Neural cell (in vitro differentiated cells): ENCODE results near the gene ANK2. TPM values are rescaled to one million over a fixed set of nuclear protein-coding genes. Genes with fewer than 3 reads are reported as not detected.

Experiments
- H2AFZ ChIP-seq: fragments of 200-600, 300-800 bp; sonication (generic), shearing (Covaris generic); 2 replicates; pipeline ENCODE4 v1.6.0; 2014; ENCODE audit warnings: low read depth, mild to moderate bottlenecking, antibody characterized with exemption, low read length, moderate library complexity
- H3F3A ChIP-seq: fragments of 200-600 bp; shearing (Covaris generic); 2 replicates; pipeline ENCODE4 v1.6.1; 2016; ENCODE audit warnings: mild to moderate bottlenecking, moderate library complexity, mixed read lengths, antibody characterized with exemption, low read length; ENCODE audit not compliant: insufficient read depth, poor library complexity, severe bottlenecking
- H3K27ac ChIP-seq: fragments of 200-600, 300-800 bp; sonication (generic), shearing (Covaris generic); 2 replicates; pipeline ENCODE4 v1.5.1; 2014; ENCODE audit warnings: mild to moderate bottlenecking, low read length, moderate library complexity
- H3K27me3 ChIP-seq: fragments of 300-800, 200-600 bp; sonication (generic), shearing (Covaris generic); 2 replicates; pipeline ENCODE4 v1.6.0; 2014; ENCODE audit warnings: mild to moderate bottlenecking, low read depth, low read length, moderate library complexity; ENCODE audit not compliant: insufficient read depth
- H3K36me3 ChIP-seq: fragments of 300-800, 200-600 bp; sonication (generic), shearing (Covaris generic); 2 replicates; pipeline ENCODE4 v1.5.1; 2014; ENCODE audit warnings: mild to moderate bottlenecking, antibody characterized with exemption, low read length, moderate library complexity; ENCODE audit not compliant: insufficient read depth
- H3K4me2 ChIP-seq: fragments of 300-800, 200-600 bp; sonication (generic), shearing (Covaris generic); 2 replicates; pipeline ENCODE4 v1.6.0; 2014; ENCODE audit warnings: mild to moderate bottlenecking, low read length
- H3K4me3 ChIP-seq: fragments of 300-800, 200-600 bp; sonication (generic), shearing (Covaris generic); 2 replicates; pipeline ENCODE4 v1.5.1; 2014; ENCODE audit warnings: mild to moderate bottlenecking, low read length, moderate library complexity
- H3K79me2 ChIP-seq: fragments of 200-600 bp; shearing (Covaris generic); replicated peaks from 2 replicates; pipeline ENCODE4 v1.6.0; 2014; ENCODE audit warnings: mild to moderate bottlenecking, low read length, moderate library complexity; ENCODE audit not compliant: insufficient read depth
- H3K9ac ChIP-seq: fragments of 300-800, 200-600 bp; sonication (generic), shearing (Covaris generic); 2 replicates; pipeline ENCODE4 v1.6.1; 2016; ENCODE audit warnings: mild to moderate bottlenecking, low read length, mixed read lengths
- H3K9me2 ChIP-seq: fragments of 200-600 bp; shearing (Covaris generic); 2 replicates; pipeline ENCODE4 v1.6.1; 2016; ENCODE audit warnings: mild to moderate bottlenecking, low read length, mixed read lengths; ENCODE audit not compliant: insufficient read depth
- H3K9me3 ChIP-seq: fragments of 200-600, 300-800 bp; sonication (generic), shearing (Covaris generic); 2 replicates; pipeline ENCODE4 v1.6.1; 2016; ENCODE audit warnings: mild to moderate bottlenecking, mixed run types, low read length, moderate library complexity, mixed read lengths
- H4K20me1 ChIP-seq: fragments of 200-600 bp; shearing (Covaris generic); 2 replicates; pipeline ENCODE4 v1.6.1; 2016; ENCODE audit warnings: mild to moderate bottlenecking, mixed run types; ENCODE audit not compliant: insufficient read depth
- EP300 ChIP-seq: fragments of 450-650 bp; conservative IDR thresholded peaks from 2 replicates; pipeline ENCODE4 v1.6.1; 2014; ENCODE audit warnings: antibody characterized with exemption, mild to moderate bottlenecking, moderate library complexity; ENCODE audit not compliant: poor library complexity, severe bottlenecking
- EZH2 ChIP-seq: fragments of 200-600, 300-800 bp; shearing (Covaris generic), sonication (generic); IDR thresholded peaks from 2 replicates; pipeline ENCODE4 v1.6.1; 2014; ENCODE audit warnings: antibody characterized with exemption, low read length, borderline replicate concordance, mild to moderate bottlenecking; ENCODE audit not compliant: insufficient read depth, poor library complexity, severe bottlenecking
- MXI1 ChIP-seq: fragments of 450-650 bp; conservative IDR thresholded peaks from 2 replicates; pipeline ENCODE4 v1.6.1; 2014; ENCODE audit warnings: antibody characterized with exemption, mild to moderate bottlenecking; ENCODE audit not compliant: poor library complexity, severe bottlenecking
- POLR2AphosphoS5 ChIP-seq: IDR thresholded peaks from 2 replicates; pipeline ENCODE4 v1.6.1; 2012
- RAD21 ChIP-seq: fragments of 450-650 bp; conservative IDR thresholded peaks from 2 replicates; pipeline ENCODE4 v1.6.1; 2014; ENCODE audit warnings: antibody characterized with exemption, mild to moderate bottlenecking, moderate library complexity
- SMC3 ChIP-seq: fragments of 450-650 bp; conservative IDR thresholded peaks from 2 replicates; pipeline ENCODE4 v1.6.1; 2014; ENCODE audit warnings: antibody characterized with exemption, mild to moderate bottlenecking, moderate library complexity; ENCODE audit not compliant: poor library complexity
- TAF1 ChIP-seq: IDR thresholded peaks from 2 replicates; pipeline ENCODE4 v1.6.1; 2012; ENCODE audit warnings: low read depth
- polyA plus RNA-seq: library from polyadenylated mRNA; depleted of rRNA; stranded (reverse); fragments of >200 nt; gene quantifications from 2 replicates; pipeline ENCODE4 v1.2.3, GENCODE V29; 2014
- TF ChIP-seq, protein P1 (sequence below): fragments of 450-650 bp; IDR thresholded peaks from 2 replicates; pipeline ENCODE4 v1.5.1; 2014; ENCODE audit warnings: antibody characterized with exemption, mild to moderate bottlenecking, moderate library complexity; ENCODE audit not compliant: poor library complexity, severe bottlenecking
- TF ChIP-seq, protein P2 (sequence below): IDR thresholded peaks from 2 replicates; pipeline ENCODE4 v1.6.1; 2012; ENCODE audit warnings: borderline replicate concordance

Gene ANK2
- polyA plus RNA-seq, 1 donor from 2014 or later: 52.0 TPM

DNA sequence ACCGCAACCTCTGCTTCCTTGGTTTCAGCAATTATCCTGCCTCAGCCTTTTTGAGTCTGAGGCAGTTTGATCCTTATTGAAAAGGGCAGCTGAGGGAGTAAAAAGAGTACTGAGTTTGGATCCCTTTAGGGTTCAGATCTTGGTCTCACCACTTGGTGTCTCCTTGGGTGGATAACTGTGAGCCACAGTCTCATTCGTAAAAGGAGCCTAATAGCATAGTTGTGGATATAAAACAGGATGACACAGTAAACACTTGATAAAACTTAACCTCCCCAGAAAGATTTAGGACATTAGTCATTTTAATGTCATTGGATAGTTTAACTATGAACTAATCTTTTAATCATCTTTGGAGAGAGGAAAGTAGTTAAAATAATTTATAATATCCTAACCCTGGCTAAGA is 173.0 kb downstream of the ANK2 start:
- Histone ChIP-seq H4K20me1 (no peaks in the 10 kb centered on the region), H3K79me2 (no peaks in the 10 kb centered on the region), H3K36me3 (no peaks in the 10 kb centered on the region), H3K9me3 (no peaks in the 10 kb centered on the region), H3K27me3 (no peaks in the 10 kb centered on the region), H3K9me2 (no peaks in the 10 kb centered on the region), H3K27ac (no peak overlapping the region), H3K4me3 (no peak overlapping the region), H3K9ac (no peak overlapping the region), H3F3A (no peaks in the 10 kb centered on the region), H2AFZ (no peak overlapping the region), H3K4me2 (no peak overlapping the region)
- no peak for TF ChIP-seq EZH2
- no peak for TF ChIP-seq SMC3
- no peak for TF ChIP-seq TAF1
- TF ChIP-seq, protein P1, sequence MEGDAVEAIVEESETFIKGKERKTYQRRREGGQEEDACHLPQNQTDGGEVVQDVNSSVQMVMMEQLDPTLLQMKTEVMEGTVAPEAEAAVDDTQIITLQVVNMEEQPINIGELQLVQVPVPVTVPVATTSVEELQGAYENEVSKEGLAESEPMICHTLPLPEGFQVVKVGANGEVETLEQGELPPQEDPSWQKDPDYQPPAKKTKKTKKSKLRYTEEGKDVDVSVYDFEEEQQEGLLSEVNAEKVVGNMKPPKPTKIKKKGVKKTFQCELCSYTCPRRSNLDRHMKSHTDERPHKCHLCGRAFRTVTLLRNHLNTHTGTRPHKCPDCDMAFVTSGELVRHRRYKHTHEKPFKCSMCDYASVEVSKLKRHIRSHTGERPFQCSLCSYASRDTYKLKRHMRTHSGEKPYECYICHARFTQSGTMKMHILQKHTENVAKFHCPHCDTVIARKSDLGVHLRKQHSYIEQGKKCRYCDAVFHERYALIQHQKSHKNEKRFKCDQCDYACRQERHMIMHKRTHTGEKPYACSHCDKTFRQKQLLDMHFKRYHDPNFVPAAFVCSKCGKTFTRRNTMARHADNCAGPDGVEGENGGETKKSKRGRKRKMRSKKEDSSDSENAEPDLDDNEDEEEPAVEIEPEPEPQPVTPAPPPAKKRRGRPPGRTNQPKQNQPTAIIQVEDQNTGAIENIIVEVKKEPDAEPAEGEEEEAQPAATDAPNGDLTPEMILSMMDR: no peak
- no peak for TF ChIP-seq EP300

DNA sequence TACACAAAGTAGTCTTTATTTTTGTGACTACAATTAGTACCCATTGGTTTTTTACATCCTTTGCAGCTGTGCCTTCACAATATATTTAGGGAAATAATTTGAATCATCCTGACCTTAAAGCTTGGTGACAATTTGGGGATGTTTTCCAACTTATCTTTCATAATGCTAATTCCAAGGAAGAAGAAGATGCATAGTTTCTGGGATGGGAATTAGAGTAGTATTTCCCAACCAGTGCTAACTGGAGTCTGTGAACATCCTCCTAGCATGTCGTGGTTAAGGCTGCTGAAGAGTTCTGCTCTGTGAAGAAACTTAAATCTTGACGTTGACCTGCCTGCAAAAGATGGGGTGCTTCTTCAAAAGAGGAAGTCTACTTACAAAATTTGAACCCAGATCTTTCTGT is 173.5 kb downstream of the ANK2 start:
- Histone ChIP-seq H3K36me3 (no peaks in the 10 kb centered on the region), H3K4me3 (no peak overlapping the region), H3F3A (no peaks in the 10 kb centered on the region), H3K9me3 (no peaks in the 10 kb centered on the region), H3K9ac (no peak overlapping the region), H3K79me2 (no peaks in the 10 kb centered on the region), H3K27me3 (no peaks in the 10 kb centered on the region), H3K4me2 (no peak overlapping the region), H4K20me1 (no peaks in the 10 kb centered on the region), H2AFZ (no peak overlapping the region), H3K9me2 (no peaks in the 10 kb centered on the region), H3K27ac (no peak overlapping the region)
- no peak for TF ChIP-seq SMC3
- TF ChIP-seq, protein P2, sequence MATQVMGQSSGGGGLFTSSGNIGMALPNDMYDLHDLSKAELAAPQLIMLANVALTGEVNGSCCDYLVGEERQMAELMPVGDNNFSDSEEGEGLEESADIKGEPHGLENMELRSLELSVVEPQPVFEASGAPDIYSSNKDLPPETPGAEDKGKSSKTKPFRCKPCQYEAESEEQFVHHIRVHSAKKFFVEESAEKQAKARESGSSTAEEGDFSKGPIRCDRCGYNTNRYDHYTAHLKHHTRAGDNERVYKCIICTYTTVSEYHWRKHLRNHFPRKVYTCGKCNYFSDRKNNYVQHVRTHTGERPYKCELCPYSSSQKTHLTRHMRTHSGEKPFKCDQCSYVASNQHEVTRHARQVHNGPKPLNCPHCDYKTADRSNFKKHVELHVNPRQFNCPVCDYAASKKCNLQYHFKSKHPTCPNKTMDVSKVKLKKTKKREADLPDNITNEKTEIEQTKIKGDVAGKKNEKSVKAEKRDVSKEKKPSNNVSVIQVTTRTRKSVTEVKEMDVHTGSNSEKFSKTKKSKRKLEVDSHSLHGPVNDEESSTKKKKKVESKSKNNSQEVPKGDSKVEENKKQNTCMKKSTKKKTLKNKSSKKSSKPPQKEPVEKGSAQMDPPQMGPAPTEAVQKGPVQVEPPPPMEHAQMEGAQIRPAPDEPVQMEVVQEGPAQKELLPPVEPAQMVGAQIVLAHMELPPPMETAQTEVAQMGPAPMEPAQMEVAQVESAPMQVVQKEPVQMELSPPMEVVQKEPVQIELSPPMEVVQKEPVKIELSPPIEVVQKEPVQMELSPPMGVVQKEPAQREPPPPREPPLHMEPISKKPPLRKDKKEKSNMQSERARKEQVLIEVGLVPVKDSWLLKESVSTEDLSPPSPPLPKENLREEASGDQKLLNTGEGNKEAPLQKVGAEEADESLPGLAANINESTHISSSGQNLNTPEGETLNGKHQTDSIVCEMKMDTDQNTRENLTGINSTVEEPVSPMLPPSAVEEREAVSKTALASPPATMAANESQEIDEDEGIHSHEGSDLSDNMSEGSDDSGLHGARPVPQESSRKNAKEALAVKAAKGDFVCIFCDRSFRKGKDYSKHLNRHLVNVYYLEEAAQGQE: no peak
- TF ChIP-seq RAD21: no peak
- no peak for TF ChIP-seq POLR2AphosphoS5
- TF ChIP-seq, protein P1: no peak
- TF ChIP-seq EP300: no peak
- no peak for TF ChIP-seq MXI1
- TF ChIP-seq EZH2: no peak
- TF ChIP-seq TAF1: no peak
